GM12874 (cell line): Measurements from ENCODE around the gene BANP.

Source experiments
- CTCF ChIP-seq: IDR thresholded peaks from 2 replicates; pipeline ENCODE4 v1.5.1; 2011; ENCODE audit warnings: low read depth, mild to moderate bottlenecking, control low read depth, low read length, moderate library complexity; ENCODE audit not compliant: insufficient read depth

BANP gene

GRCh38 chr16:88066680-88067529 is 115.7 kb downstream of the BANP start:
- TF ChIP-seq CTCF = no peak

- TF ChIP-seq CTCF = no peak
Observed at GRCh38 chr16:88067530-88068411, 116.5 kb downstream of the BANP start.

GRCh38 chr16:88068476-88069396 is 117.5 kb downstream of the BANP start:
- no peak for TF ChIP-seq CTCF

GRCh38 chr16:88069397-88070168 is 118.3 kb downstream of the BANP start:
- no peak for TF ChIP-seq CTCF

- no peak for TF ChIP-seq CTCF
Observed at GRCh38 chr16:88070341-88070740, 119.1 kb downstream of the BANP start.

- no peak for TF ChIP-seq CTCF
Observed at GRCh38 chr16:88070989-88071625, 119.9 kb downstream of the BANP start.
